Thoracic aorta (tissue), 2 donors: Measurements from ENCODE around the gene GATAD2B. TPM values are rescaled to one million over a fixed set of nuclear protein-coding genes. Genes with fewer than 3 reads are reported as not detected.
A peak's percentile ranks its signal among the peaks of the same experiment; 100 is the strongest.
"Not testable (repeated sequence)": the region's sequence is repeated elsewhere in the genome, so short reads cannot be mapped to it uniquely, and the experiment has no call there.

Experiments used
- ATAC-seq: fragments of 150-250 bp; one replicate; pipeline ENCODE4 v1.8.0; 2017; ENCODE audit warnings: low read depth; ENCODE audit not compliant: insufficient number of reproducible peaks, low FRiP score
- DNase-seq: peaks from one replicate; pipeline ENCODE4 v3.0.0-alpha.2; 2020; ENCODE audit warnings: low spot score
- H3K27ac ChIP-seq, 2 donors: fragments of 200-600 bp; sonication (generic); 1 replicate in 1 of 2; 2 replicates in 1 of 2; pipeline ENCODE4 v1.5.1; 2016; ENCODE audit warnings: mild to moderate bottlenecking in 2 of 2, moderate library complexity in 2 of 2
- H3K27me3 ChIP-seq: fragments of 200-600 bp; sonication (generic); replicated peaks from 2 replicates; pipeline ENCODE4 v1.6.0; 2016; ENCODE audit warnings: mild to moderate bottlenecking; ENCODE audit not compliant: insufficient read depth
- H3K36me3 ChIP-seq: fragments of 200-600 bp; sonication (generic); one replicate; pipeline ENCODE4 v1.5.1; 2016
- H3K4me1 ChIP-seq, 2 donors: fragments of 200-600 bp; sonication (generic); 1 replicate in 1 of 2; 2 replicates in 1 of 2; pipeline versions ENCODE4 v1.5.1 to v1.6.0; 2016; ENCODE audit warnings: low read depth in 2 of 2, mild to moderate bottlenecking in 1 of 2; ENCODE audit not compliant: control insufficient read depth in 1 of 2
- H3K4me3 ChIP-seq: fragments of 200-600 bp; sonication (generic); 2 replicates; pipeline ENCODE4 v1.5.1; 2016; ENCODE audit warnings: mild to moderate bottlenecking
- H3K9me3 ChIP-seq: fragments of 200-600 bp; sonication (generic); 2 replicates; pipeline ENCODE4 v1.5.1; 2016
- CTCF ChIP-seq: fragments of 200-600 bp; sonication (generic); IDR thresholded peaks from one replicate; pipeline ENCODE4 v1.5.1; 2019; ENCODE audit warnings: antibody characterized with exemption
- total RNA-seq, 2 donors: library from RNA; depleted of rRNA; stranded (reverse); fragments of >200 nt; gene quantifications; one replicate each; pipeline versions ENCODE4 v1.1.0 to v1.2.3, GENCODE V29; 2016

Gene GATAD2B
- total RNA-seq, 2 donors from 2014 or later, result 22.7 to 31.5 TPM

GRCh38 chr1:153841463-153841994 lies 81.2 kb downstream of the GATAD2B start:
- no peaks in the 10 kb centered on the region for H3K9me3 ChIP-seq
- H3K4me1 ChIP-seq, result peaks cover 6 to 9% of the 10 kb centered on the region in 2 donors
- H3K4me3 ChIP-seq, result no peak overlapping the region
- no peaks in the 10 kb centered on the region for H3K36me3 ChIP-seq
- no peak for TF ChIP-seq CTCF
- DNase-seq (no peak), ATAC-seq (no peak)
- H3K27ac ChIP-seq, result peak overlapping the region in 1 of 2 donors; percentile 61
- no peaks in the 10 kb centered on the region for H3K27me3 ChIP-seq

- not testable (repeated sequence) for H3K27me3 ChIP-seq, H3K36me3 ChIP-seq, H3K9me3 ChIP-seq, H3K4me1 ChIP-seq, ATAC-seq, DNase-seq, H3K4me3 ChIP-seq, H3K27ac ChIP-seq
Measured at GRCh38 chr1:153840774-153841173, 82.0 kb downstream of the GATAD2B start.

- not testable (repeated sequence) for H3K27me3 ChIP-seq, H3K36me3 ChIP-seq, ATAC-seq, H3K9me3 ChIP-seq, H3K4me1 ChIP-seq, DNase-seq, H3K27ac ChIP-seq, H3K4me3 ChIP-seq
Measured at GRCh38 chr1:153833968-153834367, 88.8 kb downstream of the GATAD2B start.

- Histone ChIP-seq H3K4me3 (no peak overlapping the region), H3K27ac (no peak overlapping the region), H3K4me1 (peaks cover 0 to 8% of the 10 kb centered on the region in 2 donors), H3K9me3 (no peaks in the 10 kb centered on the region), H3K36me3 (no peaks in the 10 kb centered on the region), H3K27me3 (no peaks in the 10 kb centered on the region)
- TF ChIP-seq CTCF, result no peak
- ATAC-seq (no peak), DNase-seq (no peak)
Measured at GRCh38 chr1:153833171-153833570, 89.6 kb downstream of the GATAD2B start.

GRCh38 chr1:153832293-153832692 lies 90.5 kb downstream of the GATAD2B start:
- H3K36me3 ChIP-seq, result no peaks in the 10 kb centered on the region
- no peak for TF ChIP-seq CTCF
- H3K4me1 ChIP-seq, result peaks cover 0 to 8% of the 10 kb centered on the region in 2 donors

GRCh38 chr1:153831026-153831425 lies 91.7 kb downstream of the GATAD2B start:
- no peak for DNase-seq
- Histone ChIP-seq H3K4me3 (no peak overlapping the region), H3K36me3 (no peaks in the 10 kb centered on the region), H3K4me1 (peaks cover 0 to 13% of the 10 kb centered on the region in 2 donors), H3K27me3 (no peaks in the 10 kb centered on the region), H3K27ac (no peak overlapping the region), H3K9me3 (no peaks in the 10 kb centered on the region)
- no peak for ATAC-seq
- TF ChIP-seq CTCF, result no peak

More at GRCh38 chr1:153832293-153832692, 90.5 kb downstream of the GATAD2B start:
- H3K27me3 ChIP-seq, result no peaks in the 10 kb centered on the region
- ATAC-seq (no peak), DNase-seq (no peak)
- H3K4me3 ChIP-seq, result no peak overlapping the region
- no peaks in the 10 kb centered on the region for H3K9me3 ChIP-seq
- no peak overlapping the region for H3K27ac ChIP-seq
